Karpas-422 (cell line): ENCODE measurements around the gene TMIE. TPM values are rescaled to one million over a fixed set of nuclear protein-coding genes. Genes with fewer than 3 reads are reported as not detected.

Experiments
- DNase-seq: peaks from one replicate; pipeline ENCODE4 v3.0.0-alpha.2; 2015
- H2AFZ ChIP-seq: fragments of 200-600 bp; sonication (generic); 2 replicates; pipeline ENCODE4 v1.6.1; 2014; ENCODE audit warnings: antibody characterized with exemption, low read length, mixed read lengths
- H3K27ac ChIP-seq: fragments of 200-600 bp; sonication (generic); 2 replicates; pipeline ENCODE4 v1.5.1; 2014; ENCODE audit warnings: mild to moderate bottlenecking, low read length, moderate library complexity
- H3K27me3 ChIP-seq: fragments of 200-600 bp; sonication (generic); 2 replicates; pipeline ENCODE4 v1.6.1; 2014; ENCODE audit warnings: low read length, mixed read lengths
- H3K36me3 ChIP-seq: fragments of 200-600 bp; sonication (generic); 2 replicates; pipeline ENCODE4 v1.6.1; 2014; ENCODE audit warnings: low read length, mixed read lengths; ENCODE audit not compliant: insufficient read depth
- H3K4me1 ChIP-seq: fragments of 200-600 bp; sonication (generic); 2 replicates; pipeline ENCODE4 v1.6.1; 2014; ENCODE audit warnings: mild to moderate bottlenecking, low read length, mixed read lengths
- H3K4me2 ChIP-seq: fragments of 200-600 bp; sonication (generic); 2 replicates; pipeline ENCODE4 v1.6.1; 2014; ENCODE audit warnings: low read length, low read depth, mild to moderate bottlenecking; ENCODE audit not compliant: poor library complexity, severe bottlenecking
- H3K4me3 ChIP-seq: fragments of 200-600 bp; sonication (generic); 2 replicates; pipeline ENCODE4 v1.5.1; 2014; ENCODE audit warnings: mild to moderate bottlenecking, antibody characterized with exemption, low read length, mixed read lengths
- H3K79me2 ChIP-seq: fragments of 200-600 bp; sonication (generic); 2 replicates; pipeline ENCODE4 v1.6.1; 2014; ENCODE audit warnings: mild to moderate bottlenecking, low read length, mixed read lengths
- H3K9ac ChIP-seq: fragments of 200-600 bp; sonication (generic); 2 replicates; pipeline ENCODE4 v1.6.0; 2014; ENCODE audit warnings: low read length
- H3K9me2 ChIP-seq: fragments of 200-600 bp; sonication (generic), shearing (Covaris generic); replicated peaks from 2 replicates; pipeline ENCODE4 v1.6.0; 2014; ENCODE audit warnings: mild to moderate bottlenecking, low read length, moderate library complexity; ENCODE audit not compliant: insufficient read depth
- H3K9me3 ChIP-seq: fragments of 300-700, 200-600 bp; sonication (generic); 2 replicates; pipeline ENCODE4 v1.6.1; 2014; ENCODE audit warnings: low read length, mixed read lengths
- H4K20me1 ChIP-seq: fragments of 200-600 bp; sonication (generic); 2 replicates; pipeline ENCODE4 v1.6.1; 2014; ENCODE audit warnings: mild to moderate bottlenecking, antibody characterized with exemption, low read length, low read depth; ENCODE audit not compliant: insufficient read depth
- total RNA-seq: library from RNA; depleted of rRNA; stranded (reverse); fragments of >200 nt; shearing (Covaris generic); gene quantifications from 2 replicates; pipeline ENCODE4 v1.2.3, GENCODE V29; 2014; ENCODE audit warnings: low replicate concordance

Gene TMIE
- total RNA-seq, 1 experiment from 2014 or later = not detected

DNA sequence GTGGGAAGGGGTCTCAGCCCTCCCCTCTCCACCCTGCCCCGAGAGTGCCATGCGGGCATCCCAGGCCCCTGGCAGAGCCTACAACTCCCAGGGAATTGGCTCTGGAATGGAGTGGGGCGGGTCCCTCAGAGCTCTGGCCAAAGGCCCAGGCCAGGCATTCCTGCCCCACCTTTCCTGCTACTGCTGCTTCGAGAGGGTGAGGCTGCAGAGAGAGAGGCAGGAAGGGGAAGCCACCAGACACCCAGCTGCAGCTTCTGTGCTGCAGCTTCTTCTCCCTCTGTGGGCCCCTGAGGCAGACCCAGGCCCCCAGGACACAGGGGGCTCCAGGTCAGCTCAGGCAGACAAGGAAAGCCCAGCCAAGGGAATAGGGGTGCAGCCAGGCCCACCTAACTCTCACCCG lies 10.4 kb upstream of the TMIE start:
- Histone ChIP-seq H3K9me3 (no peaks in the 10 kb centered on the region), H3K4me1 (no peaks in the 10 kb centered on the region), H3K4me3 (no peak overlapping the region), H3K27me3 (no peaks in the 10 kb centered on the region), H3K9ac (no peak overlapping the region), H4K20me1 (0 out of 2 replicates have a peak, but pooled peaks cover 4% of the 10 kb centered on the region), H3K36me3 (no peaks in the 10 kb centered on the region), H2AFZ (no peak overlapping the region), H3K9me2 (no peaks in the 10 kb centered on the region), H3K4me2 (no peak overlapping the region), H3K27ac (no peak overlapping the region), H3K79me2 (no peaks in the 10 kb centered on the region)
- DNase-seq = no peak

DNA sequence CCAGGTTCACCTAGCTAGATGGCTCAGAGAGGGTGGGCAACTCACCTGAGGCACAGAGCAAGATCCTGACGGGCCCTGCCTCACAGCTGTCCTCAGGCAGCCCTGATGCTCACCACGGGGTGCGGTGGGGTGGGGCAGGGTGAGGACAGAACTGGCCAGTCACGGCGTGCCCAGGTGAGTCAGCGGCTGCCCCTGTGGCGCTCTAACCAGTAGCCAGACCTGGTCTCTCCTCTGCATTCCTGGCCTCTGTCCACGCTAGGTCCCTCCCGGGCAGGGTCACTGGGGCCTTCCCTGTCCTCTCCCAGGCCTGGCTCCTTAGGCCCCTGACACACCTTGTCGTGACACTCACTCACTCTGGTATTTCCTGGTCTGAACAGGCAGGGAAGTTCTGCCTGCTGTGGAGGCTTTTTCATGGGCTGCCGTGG lies 8.6 kb upstream of the TMIE start:
- H3K4me2 ChIP-seq = no peak overlapping the region
- H3K27ac ChIP-seq = no peak overlapping the region
- no peak overlapping the region for H3K9ac ChIP-seq
- no peaks in the 10 kb centered on the region for H3K4me1 ChIP-seq
- no peaks in the 10 kb centered on the region for H3K9me2 ChIP-seq
- H3K27me3 ChIP-seq = no peaks in the 10 kb centered on the region
- H4K20me1 ChIP-seq = 0 out of 2 replicates have a peak, but pooled peaks cover 4% of the 10 kb centered on the region
- H3K4me3 ChIP-seq = no peak overlapping the region
- no peaks in the 10 kb centered on the region for H3K36me3 ChIP-seq
- DNase-seq = no peak
- H3K9me3 ChIP-seq = no peaks in the 10 kb centered on the region
- H3K79me2 ChIP-seq = no peaks in the 10 kb centered on the region
- H2AFZ ChIP-seq = no peak overlapping the region

DNA sequence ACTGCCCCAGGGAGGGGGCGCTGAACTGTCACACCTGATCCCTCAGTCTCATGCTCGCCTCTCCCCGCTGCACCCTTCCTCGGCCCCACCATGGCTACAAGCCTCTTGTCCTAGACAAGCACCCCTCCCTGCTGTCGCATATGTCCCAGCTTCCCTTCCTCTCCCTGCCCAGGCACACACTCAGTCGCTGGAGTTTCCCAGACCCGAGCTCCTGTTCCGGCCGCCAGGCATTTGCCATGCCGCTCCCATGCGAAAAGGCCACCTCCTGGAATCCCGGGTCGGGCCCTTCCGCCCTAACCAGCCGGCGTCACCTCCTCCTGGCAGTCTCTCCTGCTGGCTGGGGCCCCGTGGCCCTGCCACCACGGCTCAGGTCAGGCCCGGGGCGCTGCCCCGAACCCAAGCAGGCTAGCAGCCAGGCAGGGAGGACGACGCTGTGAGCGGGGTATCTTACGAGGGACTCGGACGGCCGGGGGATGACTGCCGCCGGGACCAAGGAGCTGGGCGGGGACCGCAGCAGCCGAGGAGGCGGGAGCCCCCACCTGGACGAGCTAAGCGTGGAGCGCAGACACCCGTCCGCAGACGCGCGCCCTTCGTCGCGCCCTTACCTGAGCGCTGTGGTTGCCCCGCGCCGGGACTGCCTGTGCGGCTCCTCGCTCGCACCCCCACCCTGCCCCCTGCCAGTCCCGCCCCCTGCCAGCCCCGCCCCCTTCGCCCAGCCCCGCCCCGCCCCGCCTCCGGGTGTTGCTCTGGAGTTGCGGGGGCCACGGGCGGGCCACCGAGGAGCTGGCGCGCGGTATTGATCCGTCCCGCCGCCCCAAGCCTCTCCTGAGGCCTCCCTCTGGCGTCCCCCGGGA lies 7.9 kb upstream of the TMIE start, which contains the start of gene ALS2CL:
TSS of gene ALS2CL (minus strand) at position 642 of the 854 bp plus-strand sequence. CDS start 4,239 bp downstream, outside the sequence.
- H3K9ac ChIP-seq = no peak within 1 kb of the TSS
- no peaks in the 10 kb centered on the region for H3K9me3 ChIP-seq
- DNase-seq = no peak
- H3K9me2 ChIP-seq = no peaks in the 10 kb centered on the region
- H3K4me1 ChIP-seq = no peaks in the 10 kb centered on the region
- 0 out of 2 replicates have a peak, but pooled peaks cover 4% of the 10 kb centered on the region for H4K20me1 ChIP-seq
- no peak within 1 kb of the TSS for H2AFZ ChIP-seq
- H3K27me3 ChIP-seq = no peaks in the 10 kb centered on the region
- no peaks in the 10 kb centered on the region for H3K79me2 ChIP-seq
- no peaks in the 10 kb centered on the region for H3K36me3 ChIP-seq
- H3K4me3 ChIP-seq = no peak within 1 kb of the TSS
- H3K27ac ChIP-seq = no peak within 1 kb of the TSS
- H3K4me2 ChIP-seq = no peak within 1 kb of the TSS

DNA sequence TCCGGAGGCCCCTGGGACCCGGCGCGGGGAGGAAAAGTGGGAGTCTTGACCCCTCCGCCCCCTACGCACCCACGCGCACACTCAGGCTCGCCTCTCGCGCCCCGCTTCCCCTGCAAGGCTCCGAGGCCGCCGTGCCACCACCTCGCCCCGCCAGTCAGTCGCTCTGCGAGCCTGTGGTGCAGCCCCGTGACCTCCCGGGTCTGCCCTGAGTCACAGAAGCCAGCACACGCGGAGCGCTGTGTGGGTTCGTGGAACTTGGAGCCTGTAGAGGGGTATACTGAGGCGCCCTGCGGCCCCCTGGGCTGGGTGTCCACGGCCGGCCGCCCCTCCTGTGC lies 7.3 kb upstream of the TMIE start:
- H3K9me3 ChIP-seq = no peaks in the 10 kb centered on the region
- no peaks in the 10 kb centered on the region for H3K9me2 ChIP-seq
- no peaks in the 10 kb centered on the region for H3K27me3 ChIP-seq
- no peak overlapping the region for H3K27ac ChIP-seq
- no peak overlapping the region for H3K9ac ChIP-seq
- no peak overlapping the region for H2AFZ ChIP-seq
- no peaks in the 10 kb centered on the region for H3K36me3 ChIP-seq
- no peak overlapping the region for H3K4me3 ChIP-seq
- no peaks in the 10 kb centered on the region for H3K79me2 ChIP-seq
- H3K4me1 ChIP-seq = no peaks in the 10 kb centered on the region
- no peak overlapping the region for H3K4me2 ChIP-seq
- no peak for DNase-seq
- H4K20me1 ChIP-seq = 0 out of 2 replicates have a peak, but pooled peaks cover 4% of the 10 kb centered on the region

DNA sequence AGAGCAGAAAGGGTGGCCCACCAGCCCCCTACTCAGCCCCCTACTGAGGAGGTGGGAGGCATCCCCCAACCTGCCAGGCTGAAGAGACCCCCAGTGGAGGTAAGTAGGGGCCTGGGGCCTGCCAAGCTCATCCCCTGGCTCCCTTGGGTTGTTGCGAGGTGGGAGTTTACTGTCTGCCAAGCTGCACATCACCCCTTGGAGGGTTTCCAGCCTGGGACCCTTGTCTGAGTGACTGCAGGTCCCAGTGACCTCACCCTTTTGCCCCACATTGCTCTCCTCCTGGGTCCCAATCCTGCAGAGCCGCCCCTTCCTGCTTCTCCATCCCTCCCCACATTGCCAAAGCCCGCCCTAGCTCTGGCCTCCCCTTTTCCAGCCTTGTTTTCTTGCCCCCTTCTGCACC lies 6.7 kb upstream of the TMIE start:
- Histone ChIP-seq H3K4me1 (no peaks in the 10 kb centered on the region), H3K9ac (no peak overlapping the region), H3K27me3 (no peaks in the 10 kb centered on the region), H3K79me2 (no peaks in the 10 kb centered on the region), H3K27ac (no peak overlapping the region), H3K4me2 (no peak overlapping the region), H3K4me3 (no peak overlapping the region), H3K9me3 (no peaks in the 10 kb centered on the region), H2AFZ (no peak overlapping the region), H4K20me1 (0 out of 2 replicates have a peak, but pooled peaks cover under 1% of the 10 kb centered on the region), H3K9me2 (no peaks in the 10 kb centered on the region), H3K36me3 (no peaks in the 10 kb centered on the region)
- DNase-seq = no peak

DNA sequence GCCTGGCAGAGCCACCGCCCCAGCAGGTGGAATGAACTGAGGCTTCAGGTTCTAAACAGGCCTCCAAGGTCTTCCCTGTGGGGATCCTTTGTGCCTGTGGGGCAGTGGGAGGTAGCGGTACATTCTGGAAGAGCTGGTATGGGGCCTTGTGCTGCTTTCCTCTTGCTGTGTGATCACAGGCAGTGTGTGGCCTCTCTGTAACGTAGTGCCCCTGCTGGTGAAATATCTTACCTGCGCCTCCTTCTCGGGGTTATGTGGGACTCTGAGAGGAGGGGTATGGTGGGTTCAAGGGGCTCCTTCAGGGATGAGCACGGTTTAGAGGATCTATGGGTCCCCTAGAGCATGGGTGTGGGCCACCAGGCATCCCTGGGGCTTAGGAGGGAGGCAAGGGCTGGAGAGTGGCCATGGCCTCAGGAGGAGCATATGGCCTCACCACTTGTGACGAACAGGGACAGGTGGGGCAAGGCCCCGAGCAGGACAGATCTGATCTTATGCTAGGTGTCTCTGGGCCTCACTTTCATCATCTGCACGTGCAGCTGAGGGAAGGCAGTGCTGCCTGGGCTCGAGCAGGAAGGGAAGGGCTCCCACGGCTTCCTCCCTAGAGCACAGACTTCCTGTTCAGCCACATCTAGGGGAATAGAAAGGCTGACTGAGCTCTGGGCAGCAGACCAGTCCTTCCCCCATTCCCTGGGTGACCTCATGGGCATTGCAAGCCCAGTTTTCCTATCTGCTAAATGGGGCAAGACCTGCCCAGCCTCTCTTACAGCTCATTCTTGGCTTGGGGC lies 5.8 kb upstream of the TMIE start:
- H3K4me1 ChIP-seq = no peaks in the 10 kb centered on the region
- H3K9me2 ChIP-seq = no peaks in the 10 kb centered on the region
- no peak overlapping the region for H3K9ac ChIP-seq
- no peaks in the 10 kb centered on the region for H3K9me3 ChIP-seq
- peak; percentile 70 for DNase-seq
- no peak overlapping the region for H3K4me3 ChIP-seq
- no peaks in the 10 kb centered on the region for H4K20me1 ChIP-seq
- no peaks in the 10 kb centered on the region for H3K36me3 ChIP-seq
- H3K4me2 ChIP-seq = no peak overlapping the region
- H3K27me3 ChIP-seq = no peaks in the 10 kb centered on the region
- no peaks in the 10 kb centered on the region for H3K79me2 ChIP-seq
- H3K27ac ChIP-seq = no peak overlapping the region
- no peak overlapping the region for H2AFZ ChIP-seq

DNA sequence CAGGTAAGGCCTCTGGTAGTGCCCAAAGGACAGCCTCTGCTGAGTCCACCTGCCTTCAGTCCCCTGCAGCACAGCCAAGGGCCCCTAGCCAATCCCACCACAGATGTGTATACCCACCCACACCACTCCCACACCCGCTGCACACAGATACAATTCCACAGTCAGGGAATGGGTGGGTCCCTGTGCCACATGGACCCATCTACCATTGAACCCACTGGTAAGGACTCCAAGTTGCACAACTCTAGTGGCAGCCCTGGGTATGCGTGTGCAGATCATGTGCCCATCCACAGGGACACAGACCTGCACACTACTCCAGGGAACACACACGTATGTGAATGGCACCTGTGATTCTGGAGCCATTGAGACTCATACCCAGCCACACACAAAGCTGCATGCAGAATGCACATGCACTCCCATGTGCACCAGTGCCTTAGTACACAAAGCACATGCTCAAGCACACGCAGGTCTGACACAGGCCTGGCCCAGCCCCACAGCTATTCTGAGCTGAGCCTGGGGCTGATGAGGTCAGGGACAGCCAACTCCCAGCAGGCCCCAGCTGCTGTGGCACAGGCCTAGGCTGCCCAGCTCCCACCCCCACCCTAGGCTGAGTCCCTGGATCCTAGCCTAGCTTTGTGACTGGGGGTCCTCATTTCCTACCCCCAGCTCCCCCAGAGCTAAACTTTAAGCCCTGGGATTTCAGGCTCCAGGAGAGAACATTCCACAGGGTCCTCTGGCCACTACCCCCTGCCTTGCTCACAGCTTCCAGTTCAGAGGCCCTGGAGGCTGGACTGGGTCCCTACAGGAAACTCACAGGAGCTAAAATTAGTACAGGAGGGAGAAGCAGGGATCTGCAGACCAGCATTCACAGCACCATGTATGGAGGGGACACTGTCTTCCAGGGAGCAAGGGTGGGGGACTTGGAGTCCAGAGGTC lies 5.0 kb upstream of the TMIE start:
- Histone ChIP-seq H3K4me1 (no peaks in the 10 kb centered on the region), H3K4me2 (no peak overlapping the region)
- DNase-seq = no peak

More for the DNA sequence above, 5.0 kb upstream of the TMIE start:
- H3K36me3 ChIP-seq = no peaks in the 10 kb centered on the region
- no peaks in the 10 kb centered on the region for H3K9me3 ChIP-seq
- no peaks in the 10 kb centered on the region for H3K79me2 ChIP-seq
- H3K27ac ChIP-seq = no peak overlapping the region
- H3K9me2 ChIP-seq = no peaks in the 10 kb centered on the region
- no peak overlapping the region for H2AFZ ChIP-seq
- no peaks in the 10 kb centered on the region for H4K20me1 ChIP-seq
- H3K27me3 ChIP-seq = no peaks in the 10 kb centered on the region
- H3K4me3 ChIP-seq = no peak overlapping the region
- H3K9ac ChIP-seq = no peak overlapping the region
